ENCODE data around the gene MAVS. TPM values are rescaled to one million over a fixed set of nuclear protein-coding genes. Genes with fewer than 3 reads are reported as not detected.
A peak's percentile ranks its signal among the peaks of the same experiment; 100 is the strongest.

Gene MAVS
- total RNA-seq, 2 donors from 2014 or later = 27.5 to 29.7 TPM

GRCh38 chr20:3846378-3846739 is 275 bp upstream of the MAVS start:
- Histone ChIP-seq H3K27ac (peak overlapping the region; percentile 94 to 96), H3K4me3 (peak overlapping the region; percentile 95 to 98), H3K4me1 (peaks cover 0 to 25% of the 10 kb centered on the region in 2 donors), H3K9me3 (no peaks in the 10 kb centered on the region), H3K27me3 (no peaks in the 10 kb centered on the region), H3K36me3 (no peaks in the 10 kb centered on the region)
- no peak for TF ChIP-seq CTCF (IDR thresholded peaks at IDR 0.05)
- no peak for DNase-seq (ENCODE audit: low spot score)

GRCh38 chr20:3847429-3847940 is 851 bp downstream of the MAVS start:
- Histone ChIP-seq H3K27ac (peak overlapping the region; percentile 94 to 96), H3K9me3 (no peaks in the 10 kb centered on the region), H3K4me1 (peaks cover 0 to 25% of the 10 kb centered on the region in 2 donors), H3K4me3 (peak overlapping the region; percentile 95 to 98), H3K36me3 (no peaks in the 10 kb centered on the region), H3K27me3 (no peaks in the 10 kb centered on the region)
- DNase-seq (ENCODE audit: low spot score) = no peak
- no peak for TF ChIP-seq CTCF (IDR thresholded peaks at IDR 0.05)

GRCh38 chr20:3848565-3848964 is 1.9 kb downstream of the MAVS start:
- Histone ChIP-seq H3K36me3 (no peaks in the 10 kb centered on the region), H3K27ac (no peak overlapping the region)
- DNase-seq (ENCODE audit: low spot score) = no peak

GRCh38 chr20:3854462-3854871 is 7.8 kb downstream of the MAVS start:
- Histone ChIP-seq H3K9me3 (no peaks in the 10 kb centered on the region), H3K4me3 (no peak overlapping the region), H3K27me3 (no peaks in the 10 kb centered on the region), H3K27ac (no peak overlapping the region), H3K4me1 (no peaks in the 10 kb centered on the region), H3K36me3 (peaks cover 43% of the 10 kb centered on the region)
- TF ChIP-seq CTCF (IDR thresholded peaks at IDR 0.05) = no peak
- no peak for DNase-seq (ENCODE audit: low spot score)

More at GRCh38 chr20:3848565-3848964, 1.9 kb downstream of the MAVS start:
- TF ChIP-seq CTCF (IDR thresholded peaks at IDR 0.05) = no peak
- Histone ChIP-seq H3K4me1 (peaks cover 0 to 25% of the 10 kb centered on the region in 2 donors), H3K9me3 (no peaks in the 10 kb centered on the region), H3K27me3 (no peaks in the 10 kb centered on the region), H3K4me3 (no peak overlapping the region)

- Histone ChIP-seq H3K4me3 (no peak overlapping the region), H3K27me3 (no peaks in the 10 kb centered on the region), H3K27ac (no peak overlapping the region), H3K36me3 (peaks cover 72% of the 10 kb centered on the region), H3K9me3 (no peaks in the 10 kb centered on the region), H3K4me1 (no peaks in the 10 kb centered on the region)
- no peak for TF ChIP-seq CTCF (IDR thresholded peaks at IDR 0.05)
- DNase-seq (ENCODE audit: low spot score) = no peak
Measured at GRCh38 chr20:3857405-3857804, 10.8 kb downstream of the MAVS start.

- no peak for DNase-seq (ENCODE audit: low spot score)
Measured at GRCh38 chr20:3858689-3859088, 12.1 kb downstream of the MAVS start.

More at GRCh38 chr20:3858689-3859088, 12.1 kb downstream of the MAVS start:
- no peaks in the 10 kb centered on the region for H3K27me3 ChIP-seq
- no peaks in the 10 kb centered on the region for H3K4me1 ChIP-seq
- no peak for TF ChIP-seq CTCF (IDR thresholded peaks at IDR 0.05)
- no peak overlapping the region for H3K4me3 ChIP-seq
- no peak overlapping the region for H3K27ac ChIP-seq
- H3K9me3 ChIP-seq = no peaks in the 10 kb centered on the region
- peaks cover 85% of the 10 kb centered on the region for H3K36me3 ChIP-seq

Data from right atrium auricular region (tissue), 2 donors.